Uterus (tissue), 4 donors: ENCODE measurements around the gene CLASP2. TPM values are rescaled to one million over a fixed set of nuclear protein-coding genes. Genes with fewer than 3 reads are reported as not detected.

ENCODE experiments used
- DNase-seq, 2 donors: peaks; one replicate each; pipeline ENCODE4 v3.0.0-alpha.2; 2019 to 2020
- H3K27ac ChIP-seq, 2 donors: fragments of 200-600 bp; sonication (generic); 1 replicate in 1 of 2; 2 replicates in 1 of 2; pipeline ENCODE4 v1.5.1; 2016 to 2018
- H3K27me3 ChIP-seq, 2 donors: fragments of 200-600 bp; sonication (generic); one replicate each; pipeline ENCODE4 v1.5.1; 2018 to 2019; ENCODE audit warnings: control low read depth in 1 of 2
- H3K36me3 ChIP-seq, 2 donors: fragments of 200-600 bp; sonication (generic); one replicate each; pipeline ENCODE4 v1.5.1; 2019; ENCODE audit warnings: control low read depth in 1 of 2
- H3K4me1 ChIP-seq, 2 donors: fragments of 200-600 bp; sonication (generic); one replicate each; pipeline ENCODE4 v1.5.1; 2018 to 2019; ENCODE audit warnings: control low read depth in 1 of 2
- H3K4me3 ChIP-seq, 2 donors: fragments of 200-600 bp; sonication (generic); 1 replicate in 1 of 2; 2 replicates in 1 of 2; pipeline ENCODE4 v1.5.1; 2018 to 2019; ENCODE audit warnings: mild to moderate bottlenecking in 1 of 2
- H3K9me3 ChIP-seq, 2 donors: fragments of 200-600 bp; sonication (generic); one replicate each; pipeline ENCODE4 v1.5.1; 2019; ENCODE audit warnings: control low read depth in 1 of 2
- POLR2A ChIP-seq, 2 donors: fragments of 450-650 bp; IDR thresholded peaks; one replicate each; pipeline ENCODE4 v1.6.1; 2016; ENCODE audit warnings: antibody characterized with exemption in 2 of 2, mild to moderate bottlenecking in 1 of 2, moderate library complexity in 1 of 2
- intact Hi-C: fragments of 100-400 bp; cut with DNase I; formaldehyde crosslinking; loops from one replicate; pipeline ENCODE4 v1.15.1; 2023; ENCODE audit warnings: low total_unique reads
- total RNA-seq, 4 donors: library from RNA; depleted of rRNA in 3 of 4; stranded (reverse); fragments of >200 nt in 3 of 4; gene quantifications; one replicate each; pipeline versions ENCODE4 v1.1.0 to v1.2.4, GENCODE V29; 2014 to 2023
- TF ChIP-seq, protein P1 (sequence below), 4 experiments: fragments of 200-600 bp in 2 of 4; fragments of 450-650 bp in 2 of 4; sonication (generic) in 2 of 4; IDR thresholded peaks; one replicate each; pipeline ENCODE4 v1.5.1; 2016 to 2019; ENCODE audit warnings: antibody characterized with exemption in 4 of 4, mild to moderate bottlenecking in 2 of 4, moderate library complexity in 1 of 4
- donor health status: DM: yes; HTN: yes; CAD: no.

Gene CLASP2
- total RNA-seq, 4 donors from 2014 or later = 34.1 to 159 (median 76.2) TPM

DNA sequence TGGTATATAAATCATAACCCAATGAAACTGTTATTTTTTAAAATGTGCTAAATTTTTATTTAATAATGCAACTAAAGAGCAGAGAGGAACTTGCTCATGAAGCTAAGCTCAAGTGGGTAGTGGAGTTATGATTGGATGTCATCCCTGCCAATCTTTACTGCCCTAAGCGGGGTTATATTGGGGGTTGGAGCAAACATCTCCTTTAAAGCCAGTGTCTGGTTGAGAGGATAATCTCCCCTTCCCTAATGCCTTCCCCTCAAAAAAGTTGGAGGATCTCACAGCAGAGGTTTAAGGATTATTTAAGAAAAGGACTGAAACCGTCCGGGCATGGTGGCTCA, 32.1 kb upstream of the CLASP2 start:
- Histone ChIP-seq H3K4me3 (no peak overlapping the region), H3K27ac (no peak overlapping the region), H3K27me3 (no peaks in the 10 kb centered on the region), H3K9me3 (no peaks in the 10 kb centered on the region), H3K36me3 (no peaks in the 10 kb centered on the region), H3K4me1 (no peaks in the 10 kb centered on the region)
- intact Hi-C loops = no loop called here
- DNase-seq = no peak
- TF ChIP-seq, protein P1, sequence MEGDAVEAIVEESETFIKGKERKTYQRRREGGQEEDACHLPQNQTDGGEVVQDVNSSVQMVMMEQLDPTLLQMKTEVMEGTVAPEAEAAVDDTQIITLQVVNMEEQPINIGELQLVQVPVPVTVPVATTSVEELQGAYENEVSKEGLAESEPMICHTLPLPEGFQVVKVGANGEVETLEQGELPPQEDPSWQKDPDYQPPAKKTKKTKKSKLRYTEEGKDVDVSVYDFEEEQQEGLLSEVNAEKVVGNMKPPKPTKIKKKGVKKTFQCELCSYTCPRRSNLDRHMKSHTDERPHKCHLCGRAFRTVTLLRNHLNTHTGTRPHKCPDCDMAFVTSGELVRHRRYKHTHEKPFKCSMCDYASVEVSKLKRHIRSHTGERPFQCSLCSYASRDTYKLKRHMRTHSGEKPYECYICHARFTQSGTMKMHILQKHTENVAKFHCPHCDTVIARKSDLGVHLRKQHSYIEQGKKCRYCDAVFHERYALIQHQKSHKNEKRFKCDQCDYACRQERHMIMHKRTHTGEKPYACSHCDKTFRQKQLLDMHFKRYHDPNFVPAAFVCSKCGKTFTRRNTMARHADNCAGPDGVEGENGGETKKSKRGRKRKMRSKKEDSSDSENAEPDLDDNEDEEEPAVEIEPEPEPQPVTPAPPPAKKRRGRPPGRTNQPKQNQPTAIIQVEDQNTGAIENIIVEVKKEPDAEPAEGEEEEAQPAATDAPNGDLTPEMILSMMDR (IDR thresholded peaks at IDR 0.05) = no peak
- TF ChIP-seq POLR2A (IDR thresholded peaks at IDR 0.05) = no peak

DNA sequence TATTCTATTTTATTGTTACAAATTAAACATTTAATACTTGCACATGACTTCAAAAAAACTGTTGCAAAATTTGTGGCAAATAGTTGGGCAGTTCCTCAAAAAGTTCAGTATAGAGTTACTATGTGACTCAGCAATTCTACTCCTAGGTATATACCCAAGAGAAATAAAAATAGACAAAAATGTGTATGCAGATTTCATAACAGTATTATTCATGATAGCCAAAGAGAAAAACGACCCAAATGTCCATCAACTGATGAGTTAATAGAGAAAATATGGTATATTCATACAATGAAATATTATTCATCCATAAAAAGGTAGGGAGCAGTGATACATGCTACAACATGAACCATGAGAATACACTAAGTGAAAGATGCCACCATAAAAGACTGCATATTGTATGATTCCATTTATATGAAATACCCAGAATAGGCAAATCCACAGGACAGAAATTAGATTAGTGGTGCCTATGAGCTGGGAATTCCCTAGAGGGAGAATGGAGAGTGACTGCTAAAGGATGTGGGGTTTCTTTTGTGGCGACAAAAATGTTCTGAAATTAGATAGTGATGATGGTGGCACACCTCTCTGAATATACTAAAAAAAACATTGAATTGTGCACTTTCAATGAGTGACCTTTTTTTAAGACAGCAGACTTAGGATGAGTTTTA, 31.6 kb upstream of the CLASP2 start:
- DNase-seq = no peak
- Histone ChIP-seq H3K4me1 (no peaks in the 10 kb centered on the region), H3K27ac (no peak overlapping the region), H3K4me3 (no peak overlapping the region), H3K36me3 (no peaks in the 10 kb centered on the region), H3K9me3 (no peaks in the 10 kb centered on the region), H3K27me3 (no peaks in the 10 kb centered on the region)
- TF ChIP-seq, protein P1 (IDR thresholded peaks at IDR 0.05) = no peak
- no peak for TF ChIP-seq POLR2A (IDR thresholded peaks at IDR 0.05)
- intact Hi-C loops = no loop called here

DNA sequence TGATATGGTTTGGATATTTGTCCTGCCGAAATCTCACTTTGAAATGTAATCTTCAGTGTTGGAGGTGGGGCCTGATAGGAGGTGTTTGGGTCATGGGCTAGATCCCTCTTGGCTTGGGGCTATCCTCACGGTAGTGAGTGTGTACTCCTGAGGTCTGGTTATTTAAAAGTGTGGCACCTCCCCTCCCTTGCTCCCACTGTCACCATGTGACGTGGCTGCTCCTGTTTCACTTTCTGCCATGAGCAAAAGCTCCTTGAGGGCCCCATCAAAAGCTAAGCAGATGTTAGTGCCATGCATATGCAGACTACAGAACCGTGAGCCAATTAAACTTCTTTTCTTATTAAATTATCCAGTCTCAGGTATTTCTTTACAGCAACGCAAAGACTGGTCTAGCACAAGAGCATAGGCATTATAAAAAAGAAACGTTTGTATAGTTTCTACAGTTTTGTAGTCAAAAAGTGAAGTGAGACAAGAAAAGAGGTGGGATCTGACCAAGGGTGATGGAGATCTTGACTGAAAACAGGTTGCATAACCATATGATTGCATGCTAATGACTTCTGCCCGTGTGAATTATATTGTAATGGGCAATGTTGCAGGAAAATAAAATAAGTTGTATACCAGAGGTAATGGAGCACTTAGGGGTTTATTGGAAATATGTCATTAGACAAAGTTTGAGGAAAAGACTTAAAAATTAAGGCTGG, 28.5 kb upstream of the CLASP2 start:
- H3K4me1 ChIP-seq = no peaks in the 10 kb centered on the region
- intact Hi-C loops = no loop called here
- no peak overlapping the region for H3K4me3 ChIP-seq
- H3K27ac ChIP-seq = no peak overlapping the region
- no peaks in the 10 kb centered on the region for H3K27me3 ChIP-seq
- no peak for DNase-seq
- no peak for TF ChIP-seq POLR2A (IDR thresholded peaks at IDR 0.05)
- TF ChIP-seq, protein P1 (IDR thresholded peaks at IDR 0.05) = no peak
- no peaks in the 10 kb centered on the region for H3K36me3 ChIP-seq
- H3K9me3 ChIP-seq = no peaks in the 10 kb centered on the region

DNA sequence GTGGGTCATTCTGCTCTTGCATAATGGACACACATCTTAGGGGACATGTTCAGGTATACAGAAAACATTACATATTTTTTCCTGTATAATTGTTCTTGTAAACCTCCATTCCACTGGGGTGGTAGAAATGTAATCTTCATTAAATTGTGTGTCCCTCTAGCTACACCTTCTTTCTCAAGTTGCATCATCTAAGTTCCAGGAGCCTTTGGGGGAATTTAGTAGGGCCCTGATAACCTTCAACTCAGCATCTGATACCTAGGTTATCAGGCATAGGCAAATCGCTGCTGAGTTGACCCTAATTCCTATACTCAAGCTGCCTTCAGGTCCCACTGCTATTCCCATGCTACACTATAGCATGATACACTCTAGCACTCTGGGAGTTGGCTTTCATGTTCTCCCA, 19.1 kb upstream of the CLASP2 start:
- Histone ChIP-seq H3K4me3 (no peak overlapping the region), H3K4me1 (no peaks in the 10 kb centered on the region), H3K27me3 (no peaks in the 10 kb centered on the region), H3K27ac (no peak overlapping the region), H3K36me3 (no peaks in the 10 kb centered on the region), H3K9me3 (no peaks in the 10 kb centered on the region)
- intact Hi-C loops = no loop called here
- no peak for DNase-seq
- TF ChIP-seq, protein P1 (IDR thresholded peaks at IDR 0.05) = no peak

DNA sequence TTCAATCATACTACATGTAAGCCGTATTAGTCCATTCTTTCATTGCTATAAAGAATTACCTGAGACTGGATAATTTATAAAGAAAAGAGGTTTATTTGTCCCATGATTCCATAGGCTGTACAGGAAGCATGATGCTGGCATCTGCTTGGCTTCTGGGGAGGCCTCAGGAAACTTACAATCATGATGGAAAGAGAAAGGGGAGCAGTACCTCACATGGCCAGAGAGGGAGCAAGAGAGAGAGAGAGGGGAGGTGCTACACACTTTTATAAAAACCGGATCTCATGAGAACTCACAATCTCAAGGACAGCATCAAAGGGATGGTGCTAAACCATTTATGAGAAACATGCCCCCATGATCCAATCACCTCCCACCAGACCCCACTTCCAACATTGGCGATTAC, 14.3 kb upstream of the CLASP2 start:
- H3K4me3 ChIP-seq = no peak overlapping the region
- no peak for DNase-seq
- intact Hi-C loops = no loop called here
- H3K27ac ChIP-seq = no peak overlapping the region
- no peaks in the 10 kb centered on the region for H3K27me3 ChIP-seq
- no peaks in the 10 kb centered on the region for H3K4me1 ChIP-seq
- TF ChIP-seq POLR2A (IDR thresholded peaks at IDR 0.05) = no peak
- TF ChIP-seq, protein P1 (IDR thresholded peaks at IDR 0.05) = no peak
- no peaks in the 10 kb centered on the region for H3K9me3 ChIP-seq
- no peaks in the 10 kb centered on the region for H3K36me3 ChIP-seq
